Measurements from ENCODE around the gene CD244.
"Not testable (repeated sequence)": the region's sequence is repeated elsewhere in the genome, so short reads cannot be mapped to it uniquely, and the experiment has no call there.

CD244 gene

DNA sequence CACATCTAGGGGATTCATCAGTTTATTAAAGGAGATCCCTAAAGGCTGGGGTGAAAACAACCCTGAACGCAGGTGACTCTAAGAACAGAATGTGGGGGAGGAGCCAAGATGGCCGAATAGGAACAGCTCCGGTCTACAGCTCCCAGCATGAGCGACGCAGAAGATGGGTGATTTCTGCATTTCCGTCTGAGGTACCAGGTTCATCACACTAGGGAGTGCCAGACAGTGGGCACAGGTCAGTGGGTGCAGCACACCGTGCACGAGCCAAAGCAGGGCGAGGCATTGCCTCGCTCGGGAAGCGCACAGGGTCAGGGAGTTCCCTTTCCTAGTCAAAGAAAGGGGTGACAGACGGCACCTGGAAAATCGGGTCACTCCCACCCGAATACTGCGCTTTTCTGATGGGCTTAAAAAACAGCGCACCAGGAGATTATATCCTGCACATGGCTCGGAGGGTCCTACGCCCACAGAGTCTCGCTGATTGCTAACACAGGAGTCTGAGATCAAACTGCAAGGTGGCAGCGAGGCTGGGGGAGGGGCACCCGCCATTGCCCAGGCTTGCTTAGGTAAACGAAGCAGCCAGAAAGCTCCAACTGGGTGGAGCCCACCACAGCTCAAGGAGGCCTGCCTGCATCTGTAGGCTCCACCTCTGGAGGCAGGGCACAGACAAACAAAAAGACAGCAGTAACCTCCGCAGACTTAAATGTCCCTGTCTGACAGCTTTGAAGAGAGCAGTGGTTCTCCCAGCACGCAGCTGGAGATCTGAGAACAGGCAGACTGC, 79.5 kb downstream of the CD244 start:
- H3K9me3 Mint-ChIP-seq; H3K27ac Mint-ChIP-seq; H3K36me3 Mint-ChIP-seq (ENCODE audit: low read depth); H3K4me3 Mint-ChIP-seq; DNase-seq (ENCODE audit: low spot score): not testable (repeated sequence)
- peaks cover 11% of the 10 kb centered on the region for H3K27me3 Mint-ChIP-seq (ENCODE audit: low read depth)
- H3K4me1 Mint-ChIP-seq (ENCODE audit: low read depth) = peaks cover 19% of the 10 kb centered on the region

DNA sequence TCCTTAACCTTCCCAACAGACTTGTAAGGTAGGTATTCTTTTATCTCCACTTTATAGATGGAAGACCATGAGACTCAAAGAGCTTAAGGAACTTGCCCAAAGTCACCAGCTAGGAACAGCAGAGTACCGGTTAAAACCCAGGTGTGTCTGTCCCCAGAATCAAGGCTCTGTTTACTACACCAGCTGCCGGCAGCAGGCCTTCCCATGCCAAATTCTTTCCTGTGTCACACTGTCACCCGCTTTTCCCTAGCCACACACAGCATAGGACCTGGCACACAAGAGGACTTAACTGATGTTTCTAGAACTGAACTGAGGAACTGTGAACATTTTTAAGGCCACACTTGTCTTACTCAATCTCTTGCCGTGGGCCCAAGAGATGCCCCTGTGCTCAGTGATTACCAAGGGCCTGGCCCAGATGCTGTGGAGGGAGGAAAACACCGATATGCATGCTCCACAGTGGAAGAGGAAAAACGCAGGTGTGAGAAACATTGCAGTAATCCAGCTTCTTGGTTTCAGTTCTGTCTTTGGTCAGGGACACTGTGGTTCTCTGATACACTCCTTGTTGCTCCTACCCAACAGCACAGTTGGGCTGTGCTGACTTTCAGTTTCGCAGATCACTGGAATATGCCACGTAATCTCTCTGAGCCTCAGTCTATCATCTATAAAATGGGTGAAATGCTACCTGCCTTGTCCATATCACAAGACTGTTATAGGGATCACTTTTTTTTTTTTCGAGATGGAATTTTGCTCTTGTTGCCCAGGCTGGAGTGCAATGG, 80.6 kb downstream of the CD244 start:
- Mint-ChIP-seq H3K27ac (peak overlapping the region; percentile 74), H3K4me3 (peak overlapping the region; percentile 61), H3K36me3 (ENCODE audit: low read depth) (no peaks in the 10 kb centered on the region), H3K4me1 (ENCODE audit: low read depth) (peaks cover 23% of the 10 kb centered on the region), H3K9me3 (no peaks in the 10 kb centered on the region), H3K27me3 (ENCODE audit: low read depth) (peaks cover 11% of the 10 kb centered on the region)
- peak; percentile 40 for DNase-seq (ENCODE audit: low spot score)

DNA sequence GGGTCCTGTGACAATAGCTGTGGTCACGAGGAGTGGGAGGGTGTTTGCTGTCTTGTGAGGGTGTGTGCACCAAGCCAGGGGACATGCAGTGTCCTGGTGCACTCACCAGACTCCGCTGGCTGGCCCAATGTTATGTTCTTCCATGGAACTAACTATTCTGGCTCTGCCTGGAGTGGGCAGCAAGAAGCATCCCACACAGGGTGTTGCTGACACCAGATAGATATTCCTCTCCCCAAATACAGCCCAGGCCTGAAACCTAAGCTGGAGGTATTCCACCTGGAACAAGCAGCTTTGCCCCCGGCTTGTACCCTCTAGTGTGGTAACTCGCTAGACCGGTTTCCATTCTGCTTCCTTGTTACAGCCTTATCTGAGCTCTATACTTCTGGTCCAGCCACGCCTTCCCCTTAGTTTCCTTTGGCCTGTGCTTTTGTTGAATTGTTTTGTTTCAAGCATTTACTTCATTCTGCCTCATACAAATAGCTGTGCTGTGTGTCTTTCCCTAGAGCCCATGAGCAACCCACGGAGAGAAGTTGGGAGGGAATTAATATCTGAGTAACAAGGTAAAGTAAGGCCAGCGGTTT, 81.4 kb downstream of the CD244 start:
- no peaks in the 10 kb centered on the region for H3K36me3 Mint-ChIP-seq (ENCODE audit: low read depth)
- no peaks in the 10 kb centered on the region for H3K9me3 Mint-ChIP-seq
- H3K4me1 Mint-ChIP-seq (ENCODE audit: low read depth) = peaks cover 23% of the 10 kb centered on the region
- no peak for DNase-seq (ENCODE audit: low spot score)
- peak overlapping the region; percentile 2 for H3K4me3 Mint-ChIP-seq
- peaks cover 11% of the 10 kb centered on the region for H3K27me3 Mint-ChIP-seq (ENCODE audit: low read depth)
- peak overlapping the region; percentile 74 for H3K27ac Mint-ChIP-seq

DNA sequence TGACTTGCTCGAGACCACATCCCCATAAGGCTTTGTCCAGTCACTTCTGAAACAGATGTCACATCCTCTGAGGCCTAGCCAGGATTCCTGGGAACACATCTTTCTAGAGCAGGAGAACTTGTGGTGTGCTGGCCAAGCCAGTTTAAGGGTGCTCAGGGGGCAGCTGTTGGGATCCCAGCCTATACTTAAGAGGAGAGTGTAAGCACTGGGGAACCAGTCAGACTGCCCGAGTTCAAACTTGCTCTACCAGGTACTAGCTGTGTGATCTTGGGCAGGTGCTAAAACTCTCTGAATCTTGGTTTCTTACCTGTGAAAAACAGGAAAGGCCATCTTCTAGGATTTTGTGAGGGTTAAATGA, 82.3 kb downstream of the CD244 start:
- Mint-ChIP-seq H3K27me3 (ENCODE audit: low read depth) (peaks cover 11% of the 10 kb centered on the region), H3K36me3 (ENCODE audit: low read depth) (no peaks in the 10 kb centered on the region), H3K4me3 (no peak overlapping the region), H3K27ac (no peak overlapping the region), H3K9me3 (no peaks in the 10 kb centered on the region), H3K4me1 (ENCODE audit: low read depth) (peaks cover 23% of the 10 kb centered on the region)
- no peak for DNase-seq (ENCODE audit: low spot score)

Measured in T-helper 2 cell treated with Interferon-gamma antibody and Interleukin-4, amounts not matched to agents 5 μg/mL and 100 μg/mL, for 36 hours (primary cell).